Chondrocyte (in vitro differentiated cells): ENCODE measurements around the gene SLC9A9. TPM values are rescaled to one million over a fixed set of nuclear protein-coding genes. Genes with fewer than 3 reads are reported as not detected.

Experiments used
- DNase-seq: peaks from one replicate; pipeline ENCODE4 v3.0.0; 2021; ENCODE audit warnings: mixed read lengths, low spot score
- H3K27ac Mint-ChIP-seq: one replicate; pipeline ENCODE4 v1.8.0; 2021; ENCODE audit warnings: mild to moderate bottlenecking, moderate library complexity, mixed read lengths; ENCODE audit not compliant: unreplicated experiment
- H3K27me3 Mint-ChIP-seq: 2 replicates; pipeline ENCODE4 v1.8.0; 2021; ENCODE audit warnings: low read depth, mixed read lengths
- H3K36me3 Mint-ChIP-seq: 2 replicates; pipeline ENCODE4 v1.8.0; 2021; ENCODE audit warnings: low read depth, mixed read lengths
- H3K4me1 Mint-ChIP-seq: 2 replicates; pipeline ENCODE4 v1.8.0; 2021; ENCODE audit warnings: low read depth, mild to moderate bottlenecking, mixed read lengths
- H3K4me3 Mint-ChIP-seq: one replicate; pipeline ENCODE4 v1.8.0; 2021; ENCODE audit warnings: mild to moderate bottlenecking, moderate library complexity, mixed read lengths; ENCODE audit not compliant: unreplicated experiment
- H3K9me3 Mint-ChIP-seq: 2 replicates; pipeline ENCODE4 v1.8.0; 2021; ENCODE audit warnings: low read depth, mixed read lengths
- total RNA-seq: library from RNA; stranded (reverse); gene quantifications from 3 replicates; pipeline ENCODE4 v1.2.1, GENCODE V29; 2021
- TF ChIP-seq, protein P1 (sequence below): fragments of 200-600 bp; sonication (generic); IDR thresholded peaks from 2 replicates; pipeline ENCODE4 v1.5.0; 2021; ENCODE audit warnings: antibody characterized with exemption, mild to moderate bottlenecking, moderate library complexity

Gene SLC9A9
- total RNA-seq, 1 donor from 2014 or later = 2.6 TPM

DNA sequence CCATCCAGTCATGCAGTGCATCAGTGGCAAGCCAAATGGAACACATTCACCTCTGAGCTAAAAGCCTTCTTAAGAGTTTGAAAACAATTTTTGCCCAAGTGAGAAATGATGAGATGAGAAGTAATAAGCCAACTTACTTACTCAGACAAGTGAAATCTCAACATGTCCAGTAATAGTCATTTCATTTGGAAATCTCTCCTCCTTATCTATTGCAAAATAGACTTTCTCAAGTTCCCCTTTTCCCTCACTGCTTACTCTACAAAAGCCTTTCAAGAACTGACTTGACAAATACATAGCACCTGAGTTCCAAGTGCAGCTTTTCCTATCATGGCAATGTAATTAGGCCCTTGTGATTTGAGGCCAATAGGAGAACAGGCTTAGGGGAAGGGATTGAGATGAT, 282.3 kb downstream of the SLC9A9 start:
- Mint-ChIP-seq H3K9me3 (no peaks in the 10 kb centered on the region), H3K27ac (no peak overlapping the region), H3K4me3 (no peak overlapping the region), H3K4me1 (peaks cover 4% of the 10 kb centered on the region), H3K36me3 (no peaks in the 10 kb centered on the region), H3K27me3 (no peaks in the 10 kb centered on the region)
- TF ChIP-seq, protein P1, sequence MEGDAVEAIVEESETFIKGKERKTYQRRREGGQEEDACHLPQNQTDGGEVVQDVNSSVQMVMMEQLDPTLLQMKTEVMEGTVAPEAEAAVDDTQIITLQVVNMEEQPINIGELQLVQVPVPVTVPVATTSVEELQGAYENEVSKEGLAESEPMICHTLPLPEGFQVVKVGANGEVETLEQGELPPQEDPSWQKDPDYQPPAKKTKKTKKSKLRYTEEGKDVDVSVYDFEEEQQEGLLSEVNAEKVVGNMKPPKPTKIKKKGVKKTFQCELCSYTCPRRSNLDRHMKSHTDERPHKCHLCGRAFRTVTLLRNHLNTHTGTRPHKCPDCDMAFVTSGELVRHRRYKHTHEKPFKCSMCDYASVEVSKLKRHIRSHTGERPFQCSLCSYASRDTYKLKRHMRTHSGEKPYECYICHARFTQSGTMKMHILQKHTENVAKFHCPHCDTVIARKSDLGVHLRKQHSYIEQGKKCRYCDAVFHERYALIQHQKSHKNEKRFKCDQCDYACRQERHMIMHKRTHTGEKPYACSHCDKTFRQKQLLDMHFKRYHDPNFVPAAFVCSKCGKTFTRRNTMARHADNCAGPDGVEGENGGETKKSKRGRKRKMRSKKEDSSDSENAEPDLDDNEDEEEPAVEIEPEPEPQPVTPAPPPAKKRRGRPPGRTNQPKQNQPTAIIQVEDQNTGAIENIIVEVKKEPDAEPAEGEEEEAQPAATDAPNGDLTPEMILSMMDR = no peak
- no peak for DNase-seq

DNA sequence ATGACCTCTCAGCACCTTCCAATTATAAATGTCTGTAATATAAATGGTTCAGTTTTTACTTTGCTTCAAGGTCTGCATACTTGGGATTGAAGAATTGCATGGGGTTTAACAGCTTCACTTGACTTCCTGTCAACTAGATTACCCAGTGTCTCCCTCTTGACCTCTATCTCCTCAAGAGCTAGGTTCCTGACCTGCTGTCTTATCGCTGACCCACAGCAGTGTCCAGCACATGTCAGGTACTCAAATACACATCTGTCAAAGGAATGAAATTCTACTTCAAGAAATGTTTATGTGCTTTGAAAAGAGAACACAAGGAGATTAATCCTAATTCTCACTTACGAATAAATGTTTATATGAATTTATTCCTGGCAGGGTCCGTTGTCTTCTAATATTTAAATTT, 284.5 kb downstream of the SLC9A9 start:
- Mint-ChIP-seq H3K9me3 (no peaks in the 10 kb centered on the region), H3K36me3 (no peaks in the 10 kb centered on the region), H3K27ac (no peak overlapping the region), H3K4me1 (peaks cover 4% of the 10 kb centered on the region), H3K27me3 (no peaks in the 10 kb centered on the region), H3K4me3 (no peak overlapping the region)
- TF ChIP-seq, protein P1 = no peak
- DNase-seq = no peak

DNA sequence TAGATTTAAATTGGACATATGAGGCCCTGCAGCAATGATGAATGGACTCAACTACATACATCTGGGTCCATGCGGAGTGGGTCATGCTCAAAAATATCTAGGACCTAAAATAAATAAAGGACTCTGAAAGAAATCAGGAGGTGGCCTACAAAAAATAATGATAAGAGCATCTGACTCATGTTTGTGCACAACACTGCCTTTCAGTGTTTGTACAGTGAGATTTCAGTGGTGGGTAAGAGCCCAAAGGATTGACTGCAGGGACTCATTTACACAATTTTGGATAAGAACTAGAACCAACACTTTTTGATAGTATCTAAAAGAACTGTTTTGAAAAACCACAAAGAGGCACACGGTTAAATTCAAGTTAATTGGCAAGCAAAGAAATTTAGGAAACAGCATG, 285.5 kb downstream of the SLC9A9 start:
- Mint-ChIP-seq H3K27ac (no peak overlapping the region), H3K36me3 (no peaks in the 10 kb centered on the region), H3K27me3 (no peaks in the 10 kb centered on the region), H3K4me1 (peaks cover under 1% of the 10 kb centered on the region), H3K9me3 (peaks cover 7% of the 10 kb centered on the region), H3K4me3 (no peak overlapping the region)
- TF ChIP-seq, protein P1 = no peak
- DNase-seq = no peak

DNA sequence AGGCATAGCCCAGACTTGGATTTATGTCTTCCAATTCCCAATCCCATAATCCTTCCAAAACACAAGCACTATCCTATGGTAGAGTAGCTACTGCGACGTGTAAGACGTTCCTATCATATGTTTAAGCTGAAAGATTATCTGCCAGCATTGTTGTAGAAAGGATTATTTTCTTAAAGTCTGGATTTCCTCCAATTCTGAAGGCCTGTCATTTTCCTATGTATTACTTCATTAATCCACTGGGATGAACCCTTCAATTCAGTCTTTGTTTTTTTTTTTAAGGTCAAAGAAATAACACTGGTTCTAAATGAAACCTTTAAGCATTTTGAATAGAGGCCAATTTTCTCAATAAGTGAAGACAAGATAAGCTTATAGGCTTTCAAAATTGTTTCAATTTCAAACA, 289.0 kb downstream of the SLC9A9 start:
- no peak overlapping the region for H3K4me3 Mint-ChIP-seq
- DNase-seq = no peak
- TF ChIP-seq, protein P1 = no peak
- peaks cover 9% of the 10 kb centered on the region for H3K9me3 Mint-ChIP-seq
- no peaks in the 10 kb centered on the region for H3K4me1 Mint-ChIP-seq
- H3K36me3 Mint-ChIP-seq = peaks cover 5% of the 10 kb centered on the region
- H3K27me3 Mint-ChIP-seq = no peaks in the 10 kb centered on the region
- no peak overlapping the region for H3K27ac Mint-ChIP-seq

DNA sequence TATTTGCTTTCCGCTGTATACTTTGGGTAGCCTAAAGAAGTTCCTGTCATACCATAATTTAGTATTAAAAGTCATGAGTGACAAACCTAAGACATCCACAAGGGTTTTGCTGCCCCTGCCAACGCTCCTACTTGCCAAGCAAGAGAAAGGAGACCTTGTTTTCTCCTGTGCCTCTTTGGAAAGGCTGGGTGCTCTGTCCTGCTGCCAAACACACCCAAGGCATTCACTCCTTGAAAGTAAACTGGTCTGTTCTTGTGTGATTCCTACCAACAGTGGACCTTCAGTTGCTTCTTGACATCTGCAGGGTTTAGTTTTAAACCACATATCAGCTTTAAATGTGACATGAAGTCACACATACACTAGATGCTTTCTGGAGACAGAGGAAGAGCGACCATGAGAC, 295.4 kb downstream of the SLC9A9 start:
- Mint-ChIP-seq H3K9me3 (peaks cover 2% of the 10 kb centered on the region), H3K27ac (no peak overlapping the region), H3K4me3 (no peak overlapping the region), H3K4me1 (peaks cover 4% of the 10 kb centered on the region), H3K27me3 (no peaks in the 10 kb centered on the region), H3K36me3 (peaks cover 5% of the 10 kb centered on the region)
- no peak for DNase-seq
- TF ChIP-seq, protein P1 = no peak
